HepG2 (cell line): ENCODE results near the gene ERBB4. TPM values are rescaled to one million over a fixed set of nuclear protein-coding genes. Genes with fewer than 3 reads are reported as not detected.

ENCODE experiments used
- AGO1 ChIP-seq: fragments of 200-400 bp; formaldehyde crosslinking; IDR thresholded peaks from 2 replicates; pipeline ENCODE4 v1.6.1; 2017; ENCODE audit warnings: mild to moderate bottlenecking, low read depth, low read length, moderate library complexity; ENCODE audit not compliant: poor library complexity, severe bottlenecking
- AHR ChIP-seq: IDR thresholded peaks from 2 replicates; pipeline ENCODE4 v1.6.1; 2018; ENCODE audit warnings: missing genetic modification reagents, missing compliant biosample characterization
- BCL6 ChIP-seq: IDR thresholded peaks from 2 replicates; pipeline ENCODE4 v1.6.1; 2016; ENCODE audit warnings: missing genetic modification reagents, missing compliant biosample characterization
- FOXA3 ChIP-seq: IDR thresholded peaks from 2 replicates; pipeline ENCODE4 v1.6.1; 2016; ENCODE audit warnings: missing genetic modification reagents, missing compliant biosample characterization
- FOXO4 ChIP-seq: sonication (generic); formaldehyde crosslinking; conservative IDR thresholded peaks from 2 replicates; pipeline ENCODE4 v1.8.1; 2023; ENCODE audit warnings: missing genetic modification reagents
- GATAD1 ChIP-seq: IDR thresholded peaks from 2 replicates; pipeline ENCODE4 v1.6.1; 2016; ENCODE audit warnings: missing genetic modification reagents, missing compliant biosample characterization
- GATAD2A ChIP-seq: IDR thresholded peaks from 2 replicates; pipeline ENCODE4 v1.6.1; 2016
- HCFC1 ChIP-seq: fragments of 150-350 bp; IDR thresholded peaks from 2 replicates; pipeline ENCODE4 v1.6.1; 2014; ENCODE audit warnings: low read depth, low read length
- IKZF4 ChIP-seq: sonication (generic); formaldehyde crosslinking; IDR thresholded peaks from 2 replicates; pipeline ENCODE4 v1.5.1; 2020; ENCODE audit warnings: borderline replicate concordance, mild to moderate bottlenecking, low read depth, missing genetic modification reagents; ENCODE audit errors: not compliant biosample characterization
- MAF1 ChIP-seq: sonication (generic); formaldehyde crosslinking; IDR thresholded peaks from 2 replicates; pipeline ENCODE4 v1.5.0; 2020; ENCODE audit warnings: missing genetic modification reagents, borderline replicate concordance
- PBX3 ChIP-seq: sonication (generic); formaldehyde crosslinking; IDR thresholded peaks from 2 replicates; pipeline ENCODE4 v1.8.1; 2023; ENCODE audit warnings: missing genetic modification reagents, inconsistent platforms, borderline replicate concordance
- RERE ChIP-seq: IDR thresholded peaks from 2 replicates; pipeline ENCODE4 v1.6.1; 2016; ENCODE audit warnings: low read depth, missing genetic modification reagents, missing compliant biosample characterization
- RFXAP ChIP-seq: sonication (generic); formaldehyde crosslinking; IDR thresholded peaks from 2 replicates; pipeline ENCODE4 v1.4.0; 2020; ENCODE audit warnings: missing genetic modification reagents, borderline replicate concordance
- SIX1 ChIP-seq: sonication (generic); formaldehyde crosslinking; IDR thresholded peaks from 2 replicates; pipeline ENCODE4 v1.4.0; 2020; ENCODE audit warnings: missing genetic modification reagents, borderline replicate concordance
- SMAD3 ChIP-seq: sonication (generic); formaldehyde crosslinking; IDR thresholded peaks from 2 replicates; pipeline ENCODE4 v1.4.0; 2020; ENCODE audit warnings: missing genetic modification reagents
- TGIF2 ChIP-seq: IDR thresholded peaks from 2 replicates; pipeline ENCODE4 v1.6.1; 2016; ENCODE audit warnings: control low read depth, missing compliant biosample characterization
- ZFP90 ChIP-seq: sonication (generic); formaldehyde crosslinking; IDR thresholded peaks from 2 replicates; pipeline ENCODE4 v1.8.0; 2022; ENCODE audit warnings: missing genetic modification reagents, mild to moderate bottlenecking, inconsistent platforms, borderline replicate concordance
- ZNF331 ChIP-seq: sonication (generic); formaldehyde crosslinking; IDR thresholded peaks from 2 replicates; pipeline ENCODE4 v1.4.0; 2020; ENCODE audit warnings: missing genetic modification reagents
- ZNF616 ChIP-seq: sonication (generic); formaldehyde crosslinking; IDR thresholded peaks from 2 replicates; pipeline ENCODE4 v1.5.0; 2020; ENCODE audit warnings: low read depth, mild to moderate bottlenecking, missing genetic modification reagents
- ZNF773 ChIP-seq: sonication (generic); formaldehyde crosslinking; IDR thresholded peaks from 2 replicates; pipeline ENCODE4 v1.4.0; 2020; ENCODE audit warnings: missing genetic modification reagents, borderline replicate concordance
- polyA plus RNA-seq, 8 experiments: library from polyadenylated mRNA; depleted of rRNA in 3 of 8; stranded (reverse) in 7 of 8; unstranded in 1 of 8; fragments of >200 nt; fragmentation: Illumina TruSeq in 4 of 8; extraction: Trizol in 4 of 8; gene quantifications; 2 replicates each; pipeline versions ENCODE4 v1.2.1 to v1.2.3, GENCODE V29; 2011 to 2016; ENCODE audit warnings: low read depth in 4 of 8, missing spikeins in 1 of 8, mixed read lengths in 1 of 8; ENCODE audit not compliant: insufficient read depth in 1 of 8
- total RNA-seq, 5 experiments: library from RNA; depleted of rRNA; stranded (reverse); fragments of >200 nt; fragmentation: Illumina TruSeq; extraction: Trizol; gene quantifications; 2 replicates each; pipeline ENCODE4 v1.2.3, GENCODE V29; 2016; ENCODE audit warnings: low read depth in 1 of 5
- TF ChIP-seq, protein P1 (sequence below): sonication (generic); formaldehyde crosslinking; IDR thresholded peaks from 2 replicates; pipeline ENCODE4 v1.4.0; 2020; ENCODE audit warnings: mild to moderate bottlenecking, missing genetic modification reagents, borderline replicate concordance

ERBB4 gene
- total and polyA plus RNA-seq, 2 of the 13 experiments (the other 11 are each of a cell fraction or from before 2014, with no cell fraction given), result not detected

- TF ChIP-seq RERE (CRISPR knock-in tag), result peak; percentile 34; the same call in 1 of the 2 replicates
- TF ChIP-seq PBX3 (CRISPR knock-in tag), result no peak
- TF ChIP-seq SMAD3 (CRISPR knock-in tag), result no peak
- TF ChIP-seq, protein P1, sequence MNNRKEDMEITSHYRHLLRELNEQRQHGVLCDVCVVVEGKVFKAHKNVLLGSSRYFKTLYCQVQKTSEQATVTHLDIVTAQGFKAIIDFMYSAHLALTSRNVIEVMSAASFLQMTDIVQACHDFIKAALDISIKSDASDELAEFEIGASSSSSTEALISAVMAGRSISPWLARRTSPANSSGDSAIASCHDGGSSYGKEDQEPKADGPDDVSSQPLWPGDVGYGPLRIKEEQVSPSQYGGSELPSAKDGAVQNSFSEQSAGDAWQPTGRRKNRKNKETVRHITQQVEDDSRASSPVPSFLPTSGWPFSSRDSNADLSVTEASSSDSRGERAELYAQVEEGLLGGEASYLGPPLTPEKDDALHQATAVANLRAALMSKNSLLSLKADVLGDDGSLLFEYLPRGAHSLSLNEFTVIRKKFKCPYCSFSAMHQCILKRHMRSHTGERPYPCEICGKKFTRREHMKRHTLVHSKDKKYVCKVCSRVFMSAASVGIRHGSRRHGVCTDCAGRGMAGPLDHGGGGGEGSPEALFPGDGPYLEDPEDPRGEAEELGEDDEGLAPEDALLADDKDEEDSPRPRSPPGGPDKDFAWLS (CRISPR knock-in tag), result no peak
- no peak for TF ChIP-seq AGO1
- TF ChIP-seq GATAD2A (CRISPR knock-in tag), result peak; percentile 74
- 0 out of 2 replicates have a peak, but pooled peaks have one; percentile 29 for TF ChIP-seq GATAD1
- TF ChIP-seq MAF1 (CRISPR knock-in tag), result no peak
- TF ChIP-seq ZFP90 (CRISPR knock-in tag), result no peak
- no peak for TF ChIP-seq AHR
- TF ChIP-seq BCL6 (CRISPR knock-in tag), result peak; percentile 81
- TF ChIP-seq ZNF331 (CRISPR knock-in tag), result peak; percentile 61; the same call in 1 of the 2 replicates
- TF ChIP-seq SIX1 (CRISPR knock-in tag), result no peak
- peak; percentile 81 for TF ChIP-seq FOXA3 (CRISPR knock-in tag)
- TF ChIP-seq ZNF773 (CRISPR knock-in tag), result no peak
- TF ChIP-seq FOXO4 (CRISPR knock-in tag), result no peak
- no peak for TF ChIP-seq RFXAP (CRISPR knock-in tag)
- TF ChIP-seq TGIF2 (CRISPR knock-in tag), result no peak
- TF ChIP-seq HCFC1, result no peak
- TF ChIP-seq ZNF616 (CRISPR knock-in tag), result no peak
- no peak for TF ChIP-seq IKZF4 (CRISPR knock-in tag)
These were observed 179.1 kb downstream of the ERBB4 start (continued) for GRCh38 chr2:212359425-212360067.
